OCI-LY1 (cell line): ENCODE measurements around the gene DRGX.

ENCODE experiments used
- H2AFZ ChIP-seq: fragments of 200-600 bp; sonication (generic), shearing (Covaris generic); 2 replicates; pipeline ENCODE4 v1.6.0; 2014; ENCODE audit warnings: antibody characterized with exemption, mild to moderate bottlenecking, low read length
- H3F3A ChIP-seq: fragments of 200-600 bp; sonication (generic), shearing (Covaris generic); 2 replicates; pipeline ENCODE4 v1.6.0; 2014; ENCODE audit warnings: mild to moderate bottlenecking, antibody characterized with exemption, low read length, moderate library complexity; ENCODE audit not compliant: insufficient read depth
- H3K27ac ChIP-seq: fragments of 200-600 bp; sonication (generic); 2 replicates; pipeline ENCODE4 v1.5.1; 2014; ENCODE audit warnings: low read length, mixed run types, mild to moderate bottlenecking, low read depth; ENCODE audit not compliant: poor library complexity, severe bottlenecking
- H3K27me3 ChIP-seq: fragments of 200-600 bp; sonication (generic); 2 replicates; pipeline ENCODE4 v1.6.0; 2014; ENCODE audit warnings: antibody characterized with exemption, mild to moderate bottlenecking, low read length, moderate library complexity; ENCODE audit not compliant: insufficient read depth
- H3K36me3 ChIP-seq: fragments of 200-600 bp; sonication (generic); 2 replicates; pipeline ENCODE4 v1.6.1; 2014; ENCODE audit warnings: mild to moderate bottlenecking, antibody characterized with exemption, low read length, moderate library complexity, mixed read lengths; ENCODE audit not compliant: insufficient read depth
- H3K4me1 ChIP-seq: fragments of 200-600 bp; sonication (generic); 2 replicates; pipeline ENCODE4 v1.5.1; 2014; ENCODE audit warnings: mild to moderate bottlenecking, low read length, moderate library complexity; ENCODE audit not compliant: insufficient read depth, severe bottlenecking
- H3K4me2 ChIP-seq: fragments of 200-600 bp; sonication (generic), shearing (Covaris generic); 2 replicates; pipeline ENCODE4 v1.6.1; 2014; ENCODE audit warnings: low read length
- H3K4me3 ChIP-seq: fragments of 200-600 bp; sonication (generic); 2 replicates; pipeline ENCODE4 v1.5.1; 2014; ENCODE audit warnings: low read length, low read depth, mild to moderate bottlenecking, mixed read lengths; ENCODE audit not compliant: poor library complexity, severe bottlenecking
- H3K79me2 ChIP-seq: fragments of 200-600 bp; shearing (Covaris generic); 2 replicates; pipeline ENCODE4 v1.6.1; 2016; ENCODE audit warnings: mixed run types, low read length, mixed read lengths; ENCODE audit not compliant: insufficient read depth
- H3K9ac ChIP-seq: fragments of 200-600 bp; sonication (generic), shearing (Covaris generic); 2 replicates; pipeline ENCODE4 v1.6.1; 2014; ENCODE audit warnings: mild to moderate bottlenecking, low read length, mixed read lengths
- H3K9me2 ChIP-seq: fragments of 200-600 bp; sonication (generic), shearing (Covaris generic); 2 replicates; pipeline ENCODE4 v1.6.1; 2014; ENCODE audit warnings: low read depth, mild to moderate bottlenecking, low read length, mixed read lengths
- H3K9me3 ChIP-seq: fragments of 200-600 bp; shearing (Covaris generic); 2 replicates; pipeline ENCODE4 v1.6.1; 2014; ENCODE audit warnings: low read length, mixed read lengths
- H4K20me1 ChIP-seq: fragments of 200-600 bp; sonication (generic), shearing (Covaris generic); 2 replicates; pipeline ENCODE4 v1.6.0; 2016; ENCODE audit warnings: mild to moderate bottlenecking, low read length; ENCODE audit not compliant: insufficient read depth
- CTCF ChIP-seq: fragments of 200-600 bp; sonication (generic), shearing (Covaris generic); IDR thresholded peaks from 2 replicates; pipeline ENCODE4 v1.5.1; 2017; ENCODE audit warnings: mild to moderate bottlenecking, antibody characterized with exemption, low read length, moderate library complexity, mixed read lengths
- EZH2 ChIP-seq: fragments of 200-600 bp; sonication (generic), shearing (Covaris generic); IDR thresholded peaks from 2 replicates; pipeline ENCODE4 v1.8.0; 2017; ENCODE audit warnings: borderline replicate concordance, mixed run types, mild to moderate bottlenecking, antibody characterized with exemption, low read length, moderate library complexity, mixed read lengths

DRGX gene

DNA sequence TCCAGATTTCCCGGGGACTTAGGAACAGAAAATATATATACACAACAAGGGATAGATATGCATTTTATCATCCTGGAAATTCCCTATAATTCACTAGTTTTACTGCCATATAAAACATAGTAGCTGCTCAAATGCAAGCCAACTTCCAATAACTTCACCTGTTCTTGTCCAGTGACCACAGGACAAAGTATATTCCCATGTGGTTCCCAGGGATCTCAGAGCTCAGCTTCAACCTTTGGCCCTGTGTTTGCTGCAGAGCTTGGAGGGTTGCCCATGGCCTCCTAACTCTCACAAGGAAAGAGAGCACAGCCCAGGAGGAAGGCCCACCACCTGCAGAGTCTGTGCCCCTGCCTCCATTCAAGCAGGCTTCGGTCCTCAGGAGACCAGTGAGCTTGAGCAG is 4.5 kb upstream of the DRGX start:
- Histone ChIP-seq H4K20me1 (no peaks in the 10 kb centered on the region), H2AFZ (no peak overlapping the region), H3K9ac (no peak overlapping the region), H3F3A (no peaks in the 10 kb centered on the region), H3K4me3 (no peak overlapping the region), H3K27me3 (no peaks in the 10 kb centered on the region), H3K79me2 (no peaks in the 10 kb centered on the region), H3K4me1 (no peaks in the 10 kb centered on the region), H3K27ac (no peak overlapping the region), H3K36me3 (no peaks in the 10 kb centered on the region), H3K4me2 (no peak overlapping the region), H3K9me2 (no peaks in the 10 kb centered on the region), H3K9me3 (no peaks in the 10 kb centered on the region)
- no peak for TF ChIP-seq EZH2
- TF ChIP-seq CTCF = no peak

GRCh38 chr10:49398986-49399385 is 3.1 kb upstream of the DRGX start:
- Histone ChIP-seq H3K9ac (no peak overlapping the region), H2AFZ (no peak overlapping the region), H3K79me2 (no peaks in the 10 kb centered on the region), H3K4me1 (no peaks in the 10 kb centered on the region), H3K9me2 (no peaks in the 10 kb centered on the region), H3K4me2 (no peak overlapping the region), H4K20me1 (no peaks in the 10 kb centered on the region), H3K27me3 (no peaks in the 10 kb centered on the region), H3K27ac (no peak overlapping the region), H3K4me3 (no peak overlapping the region), H3K9me3 (no peaks in the 10 kb centered on the region), H3K36me3 (no peaks in the 10 kb centered on the region), H3F3A (no peaks in the 10 kb centered on the region)
- no peak for TF ChIP-seq CTCF
- TF ChIP-seq EZH2 = no peak

DNA sequence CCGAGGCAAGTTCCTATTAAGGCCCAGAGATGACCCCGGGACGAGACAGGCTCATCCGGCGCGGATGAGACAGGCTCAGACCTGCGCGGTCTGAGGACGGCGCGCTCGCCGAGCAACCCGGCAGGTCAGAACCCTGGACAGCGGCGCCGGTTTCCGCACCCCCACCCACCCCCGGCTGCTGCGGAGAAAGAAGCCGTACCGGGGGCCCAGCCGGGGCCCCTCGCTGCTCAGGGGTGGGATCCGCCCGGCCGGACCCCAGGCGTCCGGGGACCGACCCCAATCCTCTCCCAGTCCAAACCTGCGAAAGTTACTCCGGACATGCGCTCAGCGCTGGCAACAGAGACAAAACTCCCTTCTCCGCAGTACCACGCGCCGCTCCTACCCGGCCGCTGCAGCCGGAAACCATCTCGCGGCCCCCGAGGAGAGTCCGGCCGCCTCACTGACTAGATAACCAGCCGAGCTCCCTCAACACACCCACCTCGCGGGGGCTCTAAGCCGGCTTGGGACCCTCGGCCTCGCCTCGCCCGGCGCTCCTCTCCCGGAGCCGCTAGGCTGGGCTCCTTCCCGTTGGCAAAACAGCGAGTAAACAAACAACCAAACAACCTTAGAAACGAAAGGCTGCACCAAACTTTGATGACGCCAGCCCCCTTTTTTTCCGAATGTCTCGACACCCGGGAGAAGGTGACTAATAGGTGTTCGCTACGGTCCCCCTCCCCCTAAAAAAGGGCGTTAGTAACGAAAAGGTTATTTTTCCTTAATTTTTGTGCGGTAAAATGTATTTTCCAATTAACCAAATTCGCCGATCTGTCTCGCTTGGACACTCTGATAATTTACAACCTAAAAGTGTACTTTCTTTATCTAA is 2.3 kb upstream of the DRGX start:
- H3K4me1 ChIP-seq = no peaks in the 10 kb centered on the region
- no peaks in the 10 kb centered on the region for H3K27me3 ChIP-seq
- TF ChIP-seq EZH2 (no peak), CTCF (no peak)
- H3K9ac ChIP-seq = no peak overlapping the region
- H4K20me1 ChIP-seq = no peaks in the 10 kb centered on the region
- H3K79me2 ChIP-seq = no peaks in the 10 kb centered on the region
- H3K4me2 ChIP-seq = no peak overlapping the region
- H3K36me3 ChIP-seq = no peaks in the 10 kb centered on the region
- H3K27ac ChIP-seq = no peak overlapping the region
- no peaks in the 10 kb centered on the region for H3K9me2 ChIP-seq
- H3F3A ChIP-seq = no peaks in the 10 kb centered on the region
- no peaks in the 10 kb centered on the region for H3K9me3 ChIP-seq
- H2AFZ ChIP-seq = no peak overlapping the region
- H3K4me3 ChIP-seq = no peak overlapping the region
